ENCODE measurements around the gene PLCB3.

DNA sequence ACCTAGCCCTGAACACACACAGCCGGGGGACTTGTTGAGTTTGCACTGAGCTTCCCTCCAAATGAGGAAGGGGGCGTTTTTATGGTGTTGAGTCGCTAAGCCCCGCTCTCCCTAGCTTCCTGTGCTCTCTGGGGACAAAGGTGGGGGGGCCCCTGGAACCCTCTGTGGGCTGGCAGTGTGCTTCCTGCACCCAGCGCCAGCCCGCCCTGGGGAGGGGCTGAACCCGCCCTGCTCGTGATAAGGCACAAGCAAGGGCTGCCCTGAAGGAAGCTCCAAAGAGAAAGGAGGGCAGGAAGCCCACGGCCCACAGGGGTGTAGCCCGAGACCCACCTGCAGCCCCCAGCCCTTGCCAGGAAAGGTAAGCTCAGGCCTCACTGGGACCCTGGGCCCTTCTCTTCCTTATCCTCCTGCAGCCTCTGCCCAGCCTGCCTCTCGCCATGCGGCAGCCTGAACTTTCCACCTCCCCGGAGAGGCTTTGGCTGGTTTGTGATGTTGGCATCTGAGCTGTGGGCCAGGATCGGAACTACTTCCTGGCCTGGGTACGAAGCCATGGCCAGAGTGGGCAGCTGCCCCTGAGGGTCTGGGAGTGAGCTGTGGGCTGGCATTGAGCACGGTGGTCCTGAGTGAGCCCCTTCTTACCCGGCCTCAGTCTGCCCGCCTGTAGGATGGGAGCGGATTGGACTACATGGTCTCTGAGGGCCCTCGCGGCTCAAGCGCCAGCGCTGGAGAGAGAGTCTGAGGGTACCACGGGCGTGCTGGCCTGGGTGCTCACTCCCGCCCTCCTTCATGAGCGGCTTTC lies 44.7 kb upstream of the PLCB3 start, which contains the start of gene FERMT3:
- TF ChIP-seq, protein P1, sequence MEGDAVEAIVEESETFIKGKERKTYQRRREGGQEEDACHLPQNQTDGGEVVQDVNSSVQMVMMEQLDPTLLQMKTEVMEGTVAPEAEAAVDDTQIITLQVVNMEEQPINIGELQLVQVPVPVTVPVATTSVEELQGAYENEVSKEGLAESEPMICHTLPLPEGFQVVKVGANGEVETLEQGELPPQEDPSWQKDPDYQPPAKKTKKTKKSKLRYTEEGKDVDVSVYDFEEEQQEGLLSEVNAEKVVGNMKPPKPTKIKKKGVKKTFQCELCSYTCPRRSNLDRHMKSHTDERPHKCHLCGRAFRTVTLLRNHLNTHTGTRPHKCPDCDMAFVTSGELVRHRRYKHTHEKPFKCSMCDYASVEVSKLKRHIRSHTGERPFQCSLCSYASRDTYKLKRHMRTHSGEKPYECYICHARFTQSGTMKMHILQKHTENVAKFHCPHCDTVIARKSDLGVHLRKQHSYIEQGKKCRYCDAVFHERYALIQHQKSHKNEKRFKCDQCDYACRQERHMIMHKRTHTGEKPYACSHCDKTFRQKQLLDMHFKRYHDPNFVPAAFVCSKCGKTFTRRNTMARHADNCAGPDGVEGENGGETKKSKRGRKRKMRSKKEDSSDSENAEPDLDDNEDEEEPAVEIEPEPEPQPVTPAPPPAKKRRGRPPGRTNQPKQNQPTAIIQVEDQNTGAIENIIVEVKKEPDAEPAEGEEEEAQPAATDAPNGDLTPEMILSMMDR (IDR thresholded peaks at IDR 0.05; ENCODE audit: low read length): no peak
- TF ChIP-seq EZH2 (optimal IDR thresholded peaks at IDR 0.05; ENCODE audit: low read depth, low read length): no peak

All from MM.1S (cell line).